ENCODE measurements around the gene CD177.

DNA sequence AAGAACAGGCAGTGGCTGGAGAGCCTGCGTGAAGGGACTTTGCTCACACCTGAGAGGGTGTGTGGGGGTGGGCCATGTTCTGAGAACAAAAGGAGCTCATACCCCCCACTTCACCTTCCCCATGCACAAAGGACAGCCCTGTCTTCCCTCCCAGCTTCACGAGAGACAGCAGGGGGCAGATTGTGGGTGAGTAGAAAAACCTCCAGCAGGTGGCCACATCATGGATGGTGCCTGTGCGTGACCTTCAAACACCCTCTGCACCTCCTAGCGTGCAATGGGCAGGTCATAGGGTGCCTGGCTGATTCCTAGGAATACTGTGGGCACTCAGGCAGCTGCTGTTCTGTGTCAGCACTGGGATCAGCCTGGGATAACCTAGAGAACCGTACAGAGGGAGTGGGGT, 47.8 kb upstream of the CD177 start:
- no peak for TF ChIP-seq POLR2A (IDR thresholded peaks at IDR 0.05)
- TF ChIP-seq, protein P1, sequence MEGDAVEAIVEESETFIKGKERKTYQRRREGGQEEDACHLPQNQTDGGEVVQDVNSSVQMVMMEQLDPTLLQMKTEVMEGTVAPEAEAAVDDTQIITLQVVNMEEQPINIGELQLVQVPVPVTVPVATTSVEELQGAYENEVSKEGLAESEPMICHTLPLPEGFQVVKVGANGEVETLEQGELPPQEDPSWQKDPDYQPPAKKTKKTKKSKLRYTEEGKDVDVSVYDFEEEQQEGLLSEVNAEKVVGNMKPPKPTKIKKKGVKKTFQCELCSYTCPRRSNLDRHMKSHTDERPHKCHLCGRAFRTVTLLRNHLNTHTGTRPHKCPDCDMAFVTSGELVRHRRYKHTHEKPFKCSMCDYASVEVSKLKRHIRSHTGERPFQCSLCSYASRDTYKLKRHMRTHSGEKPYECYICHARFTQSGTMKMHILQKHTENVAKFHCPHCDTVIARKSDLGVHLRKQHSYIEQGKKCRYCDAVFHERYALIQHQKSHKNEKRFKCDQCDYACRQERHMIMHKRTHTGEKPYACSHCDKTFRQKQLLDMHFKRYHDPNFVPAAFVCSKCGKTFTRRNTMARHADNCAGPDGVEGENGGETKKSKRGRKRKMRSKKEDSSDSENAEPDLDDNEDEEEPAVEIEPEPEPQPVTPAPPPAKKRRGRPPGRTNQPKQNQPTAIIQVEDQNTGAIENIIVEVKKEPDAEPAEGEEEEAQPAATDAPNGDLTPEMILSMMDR (IDR thresholded peaks at IDR 0.05 in 8 of 11, conservative IDR thresholded peaks at IDR 0.05 in 3 of 11) = no peak
